ENCODE results near the gene ENAH. TPM values are rescaled to one million over a fixed set of nuclear protein-coding genes. Genes with fewer than 3 reads are reported as not detected.

The ENAH gene
- total and polyA plus RNA-seq, 2 experiments from 2014 or later, result 109 to 184 TPM

- Histone ChIP-seq H3K4me1 (ENCODE audit: insufficient read depth) (peaks cover 33% of the 10 kb centered on the region), H3K79me2 (replicated peaks; ENCODE audit: insufficient read depth) (peaks cover 100% of the 10 kb centered on the region), H3K27me3 (ENCODE audit: insufficient read depth) (no peaks in the 10 kb centered on the region), H3K4me2 (no peak overlapping the region), H3K4me3 (no peak overlapping the region), H3K9me2 (ENCODE audit: insufficient read depth) (no peaks in the 10 kb centered on the region), H3F3A (replicated peaks; ENCODE audit: low read depth) (no peaks in the 10 kb centered on the region), H4K20me1 (replicated peaks; ENCODE audit: insufficient read depth) (peaks cover 42% of the 10 kb centered on the region), H3K27ac (ENCODE audit: low read depth) (no peak overlapping the region), H3K36me3 (ENCODE audit: insufficient read depth) (no peaks in the 10 kb centered on the region), H2AFZ (no peak overlapping the region)
- Mint-ChIP-seq H3K4me1 (peaks cover 43% of the 10 kb centered on the region), H3K27me3 (ENCODE audit: insufficient read depth, low read depth, poor library complexity) (peaks cover 3% of the 10 kb centered on the region), H3K4me3 (no peak overlapping the region), H3K36me3 (ENCODE audit: low read depth) (peaks cover 10% of the 10 kb centered on the region; the same call in 2 of the 3 replicates), H3K9me3 (no peaks in the 10 kb centered on the region), H3K27ac (no peak overlapping the region)
- ATAC-seq, result no peak
- no peak for DNase-seq (ENCODE audit: low spot score)
- TF ChIP-seq JUNB (IDR thresholded peaks at IDR 0.05; ENCODE audit: unreplicated experiment) (no peak), EZH2phosphoT487 (IDR thresholded peaks at IDR 0.05; ENCODE audit: unreplicated experiment) (no peak), ZNF114 (CRISPR knock-in tag; IDR thresholded peaks at IDR 0.05) (no peak), REST (IDR thresholded peaks at IDR 0.05; ENCODE audit: unreplicated experiment) (no peak), EZH2 (IDR thresholded peaks at IDR 0.05; ENCODE audit: low read depth, unreplicated experiment) (no peak), NANOG (IDR thresholded peaks at IDR 0.05; ENCODE audit: borderline replicate concordance) (no peak), ETS1 (IDR thresholded peaks at IDR 0.05) (no peak), CTCF (conservative IDR thresholded peaks at IDR 0.05; ENCODE audit: low read depth in 2 of 2) (no peak), ZNF462 (CRISPR knock-in tag; IDR thresholded peaks at IDR 0.05) (no peak), STAT1 (IDR thresholded peaks at IDR 0.05; ENCODE audit: unreplicated experiment) (no peak), ZNF331 (CRISPR knock-in tag; IDR thresholded peaks at IDR 0.05; ENCODE audit: low read depth) (no peak), CREB1 (CRISPR knock-in tag; IDR thresholded peaks at IDR 0.05; ENCODE audit: low read depth) (no peak), POLR2AphosphoS5 (IDR thresholded peaks at IDR 0.05; ENCODE audit: low read depth) (no peak)
These were observed 108.7 kb downstream of the ENAH start for GRCh38 chr1:225544263-225544662.
